GM23338 (cell line): ENCODE data around the gene BNIP3. TPM values are rescaled to one million over a fixed set of nuclear protein-coding genes. Genes with fewer than 3 reads are reported as not detected.
A peak's percentile ranks its signal among the peaks of the same experiment; 100 is the strongest.

Source experiments
- ATAC-seq: fragments of 200-7000 bp; cut with Tn5 transposase; 3 replicates; pipeline ENCODE4 v1.9.1; 2020
- DNase-seq: peaks from one replicate; pipeline ENCODE4 v3.0.0-alpha.2; 2015; ENCODE audit warnings: low spot score
- H2AFZ ChIP-seq: fragments of 200-600 bp; sonication (generic); 2 replicates; pipeline ENCODE4 v1.8.0; 2016; ENCODE audit warnings: antibody characterized with exemption, mild to moderate bottlenecking, moderate library complexity
- H3F3A ChIP-seq: fragments of 200-600 bp; sonication (generic); replicated peaks from 2 replicates; pipeline ENCODE4 v1.8.0; 2017; ENCODE audit warnings: antibody characterized with exemption, mixed run types, low read depth
- H3K27ac ChIP-seq: fragments of 200-600 bp; sonication (generic); 2 replicates; pipeline ENCODE4 v1.6.1; 2016; ENCODE audit warnings: low read depth
- H3K27me3 ChIP-seq: fragments of 200-600 bp; sonication (generic); 2 replicates; pipeline ENCODE4 v1.8.0; 2016; ENCODE audit warnings: mild to moderate bottlenecking, mixed run types, moderate library complexity; ENCODE audit not compliant: insufficient read depth
- H3K36me3 ChIP-seq: fragments of 200-600 bp; sonication (generic); 2 replicates; pipeline ENCODE4 v1.8.0; 2016; ENCODE audit warnings: mild to moderate bottlenecking; ENCODE audit not compliant: insufficient read depth
- H3K4me1 ChIP-seq: fragments of 200-600 bp; sonication (generic); 2 replicates; pipeline ENCODE4 v1.8.0; 2016; ENCODE audit warnings: mild to moderate bottlenecking, moderate library complexity; ENCODE audit not compliant: insufficient read depth
- H3K4me2 ChIP-seq: fragments of 200-600 bp; sonication (generic); 2 replicates; pipeline ENCODE4 v1.7.1; 2017; ENCODE audit warnings: mixed run types
- H3K4me3 ChIP-seq: fragments of 200-600 bp; sonication (generic); 2 replicates; pipeline ENCODE4 v1.6.1; 2016; ENCODE audit warnings: mixed run types
- H3K79me2 ChIP-seq: fragments of 200-600 bp; sonication (generic); replicated peaks from 2 replicates; pipeline ENCODE4 v1.8.0; 2017; ENCODE audit warnings: mild to moderate bottlenecking; ENCODE audit not compliant: insufficient read depth
- H3K9me2 ChIP-seq: fragments of 200-600 bp; sonication (generic); 2 replicates; pipeline ENCODE4 v1.8.0; 2017; ENCODE audit not compliant: insufficient read depth
- H4K20me1 ChIP-seq: fragments of 200-600 bp; sonication (generic); replicated peaks from 2 replicates; pipeline ENCODE4 v1.8.0; 2017; ENCODE audit warnings: mild to moderate bottlenecking; ENCODE audit not compliant: insufficient read depth
- H3K27ac Mint-ChIP-seq: 2 replicates; pipeline ENCODE4 v1.8.0; 2020; ENCODE audit warnings: inconsistent platforms, mild to moderate bottlenecking, moderate library complexity, mixed read lengths
- H3K27me3 Mint-ChIP-seq: 3 replicates; pipeline ENCODE4 v1.8.0; 2022; ENCODE audit warnings: low read depth, mild to moderate bottlenecking, moderate library complexity, mixed read lengths, inconsistent platforms; ENCODE audit not compliant: insufficient read depth, poor library complexity
- H3K36me3 Mint-ChIP-seq: 3 replicates; pipeline ENCODE4 v1.8.0; 2021; ENCODE audit warnings: low read depth, mild to moderate bottlenecking, inconsistent platforms, moderate library complexity, mixed read lengths
- H3K4me1 Mint-ChIP-seq: 3 replicates; pipeline ENCODE4 v1.8.0; 2020; ENCODE audit warnings: mild to moderate bottlenecking, inconsistent platforms, mixed read lengths
- H3K4me3 Mint-ChIP-seq: 3 replicates; pipeline ENCODE4 v1.8.0; 2021; ENCODE audit warnings: moderate library complexity, mild to moderate bottlenecking, inconsistent platforms, mixed read lengths
- H3K9me3 Mint-ChIP-seq: 3 replicates; pipeline ENCODE4 v1.8.0; 2020; ENCODE audit warnings: moderate library complexity, mild to moderate bottlenecking, inconsistent platforms, mixed read lengths
- CREB1 ChIP-seq: fragments of 250-450 bp; sonication (Bioruptor Pico); IDR thresholded peaks from 2 replicates; pipeline ENCODE4 v1.5.0; 2020; ENCODE audit warnings: low read depth, mild to moderate bottlenecking, moderate library complexity
- EZH2 ChIP-seq: fragments of 200-600 bp; sonication (generic); IDR thresholded peaks from one replicate; pipeline ENCODE4 v1.8.0; 2017; ENCODE audit warnings: antibody characterized with exemption, mild to moderate bottlenecking, low read depth; ENCODE audit not compliant: unreplicated experiment
- EZH2phosphoT487 ChIP-seq: fragments of 200-600 bp; sonication (generic); IDR thresholded peaks from one replicate; pipeline ENCODE4 v1.8.1; 2018; ENCODE audit warnings: antibody characterized with exemption; ENCODE audit not compliant: unreplicated experiment
- NANOG ChIP-seq: IDR thresholded peaks from 2 replicates; pipeline ENCODE4 v1.6.1; 2016; ENCODE audit warnings: antibody characterized with exemption, borderline replicate concordance
- POLR2AphosphoS5 ChIP-seq: IDR thresholded peaks from 2 replicates; pipeline ENCODE4 v1.6.1; 2016; ENCODE audit warnings: antibody characterized with exemption, low read depth
- STAT1 ChIP-seq: IDR thresholded peaks from one replicate; pipeline ENCODE4 v1.6.1; 2016; ENCODE audit warnings: antibody characterized with exemption; ENCODE audit not compliant: unreplicated experiment
- ZNF331 ChIP-seq: fragments of 250-450 bp; sonication (Bioruptor Pico); IDR thresholded peaks from 2 replicates; pipeline ENCODE4 v1.5.0; 2020; ENCODE audit warnings: low read depth, mild to moderate bottlenecking, moderate library complexity
- polyA plus RNA-seq: library from polyadenylated mRNA; unstranded; fragments of >200 nt; fragmentation: Nextera tagmentation; extraction: Ambion mirVana; gene quantifications from 2 replicates; pipeline ENCODE4 v1.2.1, GENCODE V29; 2016
- total RNA-seq: library from RNA; depleted of rRNA; stranded (reverse); fragments of >200 nt; shearing (Covaris generic); gene quantifications from 2 replicates; pipeline ENCODE4 v1.2.3, GENCODE V29; 2014
- TF ChIP-seq, protein P1 (sequence below): fragments of 250-450 bp; sonication (Bioruptor Pico); IDR thresholded peaks from 2 replicates; pipeline ENCODE4 v1.5.0; 2020; ENCODE audit warnings: mild to moderate bottlenecking, moderate library complexity
- TF ChIP-seq, protein P2 (sequence below): IDR thresholded peaks from 2 replicates; pipeline ENCODE4 v1.6.1; 2016; ENCODE audit warnings: antibody characterized with exemption
- TF ChIP-seq, protein P3 (sequence below): IDR thresholded peaks from one replicate; pipeline ENCODE4 v1.6.1; 2018; ENCODE audit warnings: antibody characterized with exemption; ENCODE audit not compliant: unreplicated experiment

BNIP3 gene
- total and polyA plus RNA-seq, 2 experiments from 2014 or later, result 46.3 to 75.0 TPM

DNA sequence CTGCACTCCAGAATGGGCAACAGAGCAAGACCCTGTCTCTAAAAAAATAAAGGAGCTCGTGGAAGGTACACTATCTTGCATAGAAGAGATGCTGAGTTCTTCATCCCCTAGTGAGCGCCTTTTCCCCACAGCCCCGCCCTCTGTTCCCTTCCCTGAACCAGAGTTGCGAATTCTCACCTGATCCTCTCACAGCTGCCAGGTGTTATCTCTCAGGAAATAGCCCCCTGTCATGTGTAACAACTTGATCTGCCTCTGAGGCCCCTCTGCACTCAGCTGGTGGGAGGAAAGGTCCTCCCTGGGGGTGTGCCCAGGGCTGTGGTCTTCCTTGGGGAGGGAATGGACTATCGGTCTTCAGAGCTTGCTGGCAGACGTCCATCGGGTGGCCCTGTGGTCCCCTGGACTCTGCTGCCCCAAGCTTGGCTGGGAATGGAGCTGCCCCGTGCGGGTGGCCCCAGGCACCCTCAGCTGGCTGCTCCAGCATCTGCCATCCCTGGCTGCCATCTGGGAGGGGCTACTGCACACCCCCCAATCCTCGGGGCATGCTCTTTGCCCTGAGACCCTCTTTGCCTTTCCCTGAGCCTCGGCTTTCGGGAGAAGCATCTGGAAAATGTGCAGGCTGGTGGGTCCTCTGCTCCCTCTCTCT lies 21.7 kb upstream of the BNIP3 start:
- Histone ChIP-seq H3F3A (no peaks in the 10 kb centered on the region; the same call in 1 of the 2 replicates), H4K20me1 (no peaks in the 10 kb centered on the region), H3K4me2 (no peak overlapping the region), H3K4me1 (peaks cover 40% of the 10 kb centered on the region), H3K27me3 (no peaks in the 10 kb centered on the region), H3K79me2 (no peaks in the 10 kb centered on the region), H3K27ac (no peak overlapping the region), H3K4me3 (no peak overlapping the region), H3K9me2 (no peaks in the 10 kb centered on the region), H2AFZ (no peak overlapping the region), H3K36me3 (no peaks in the 10 kb centered on the region)
- DNase-seq (no peak), ATAC-seq (no peak)
- no peak overlapping the region for H3K4me3 Mint-ChIP-seq
- H3K27me3 Mint-ChIP-seq, result peaks cover 14% of the 10 kb centered on the region
- peaks cover 62% of the 10 kb centered on the region for H3K4me1 Mint-ChIP-seq
- TF ChIP-seq NANOG (no peak), CREB1 (CRISPR knock-in tag) (no peak), STAT1 (no peak), EZH2 (no peak), ZNF331 (no peak)
- TF ChIP-seq, protein P1, sequence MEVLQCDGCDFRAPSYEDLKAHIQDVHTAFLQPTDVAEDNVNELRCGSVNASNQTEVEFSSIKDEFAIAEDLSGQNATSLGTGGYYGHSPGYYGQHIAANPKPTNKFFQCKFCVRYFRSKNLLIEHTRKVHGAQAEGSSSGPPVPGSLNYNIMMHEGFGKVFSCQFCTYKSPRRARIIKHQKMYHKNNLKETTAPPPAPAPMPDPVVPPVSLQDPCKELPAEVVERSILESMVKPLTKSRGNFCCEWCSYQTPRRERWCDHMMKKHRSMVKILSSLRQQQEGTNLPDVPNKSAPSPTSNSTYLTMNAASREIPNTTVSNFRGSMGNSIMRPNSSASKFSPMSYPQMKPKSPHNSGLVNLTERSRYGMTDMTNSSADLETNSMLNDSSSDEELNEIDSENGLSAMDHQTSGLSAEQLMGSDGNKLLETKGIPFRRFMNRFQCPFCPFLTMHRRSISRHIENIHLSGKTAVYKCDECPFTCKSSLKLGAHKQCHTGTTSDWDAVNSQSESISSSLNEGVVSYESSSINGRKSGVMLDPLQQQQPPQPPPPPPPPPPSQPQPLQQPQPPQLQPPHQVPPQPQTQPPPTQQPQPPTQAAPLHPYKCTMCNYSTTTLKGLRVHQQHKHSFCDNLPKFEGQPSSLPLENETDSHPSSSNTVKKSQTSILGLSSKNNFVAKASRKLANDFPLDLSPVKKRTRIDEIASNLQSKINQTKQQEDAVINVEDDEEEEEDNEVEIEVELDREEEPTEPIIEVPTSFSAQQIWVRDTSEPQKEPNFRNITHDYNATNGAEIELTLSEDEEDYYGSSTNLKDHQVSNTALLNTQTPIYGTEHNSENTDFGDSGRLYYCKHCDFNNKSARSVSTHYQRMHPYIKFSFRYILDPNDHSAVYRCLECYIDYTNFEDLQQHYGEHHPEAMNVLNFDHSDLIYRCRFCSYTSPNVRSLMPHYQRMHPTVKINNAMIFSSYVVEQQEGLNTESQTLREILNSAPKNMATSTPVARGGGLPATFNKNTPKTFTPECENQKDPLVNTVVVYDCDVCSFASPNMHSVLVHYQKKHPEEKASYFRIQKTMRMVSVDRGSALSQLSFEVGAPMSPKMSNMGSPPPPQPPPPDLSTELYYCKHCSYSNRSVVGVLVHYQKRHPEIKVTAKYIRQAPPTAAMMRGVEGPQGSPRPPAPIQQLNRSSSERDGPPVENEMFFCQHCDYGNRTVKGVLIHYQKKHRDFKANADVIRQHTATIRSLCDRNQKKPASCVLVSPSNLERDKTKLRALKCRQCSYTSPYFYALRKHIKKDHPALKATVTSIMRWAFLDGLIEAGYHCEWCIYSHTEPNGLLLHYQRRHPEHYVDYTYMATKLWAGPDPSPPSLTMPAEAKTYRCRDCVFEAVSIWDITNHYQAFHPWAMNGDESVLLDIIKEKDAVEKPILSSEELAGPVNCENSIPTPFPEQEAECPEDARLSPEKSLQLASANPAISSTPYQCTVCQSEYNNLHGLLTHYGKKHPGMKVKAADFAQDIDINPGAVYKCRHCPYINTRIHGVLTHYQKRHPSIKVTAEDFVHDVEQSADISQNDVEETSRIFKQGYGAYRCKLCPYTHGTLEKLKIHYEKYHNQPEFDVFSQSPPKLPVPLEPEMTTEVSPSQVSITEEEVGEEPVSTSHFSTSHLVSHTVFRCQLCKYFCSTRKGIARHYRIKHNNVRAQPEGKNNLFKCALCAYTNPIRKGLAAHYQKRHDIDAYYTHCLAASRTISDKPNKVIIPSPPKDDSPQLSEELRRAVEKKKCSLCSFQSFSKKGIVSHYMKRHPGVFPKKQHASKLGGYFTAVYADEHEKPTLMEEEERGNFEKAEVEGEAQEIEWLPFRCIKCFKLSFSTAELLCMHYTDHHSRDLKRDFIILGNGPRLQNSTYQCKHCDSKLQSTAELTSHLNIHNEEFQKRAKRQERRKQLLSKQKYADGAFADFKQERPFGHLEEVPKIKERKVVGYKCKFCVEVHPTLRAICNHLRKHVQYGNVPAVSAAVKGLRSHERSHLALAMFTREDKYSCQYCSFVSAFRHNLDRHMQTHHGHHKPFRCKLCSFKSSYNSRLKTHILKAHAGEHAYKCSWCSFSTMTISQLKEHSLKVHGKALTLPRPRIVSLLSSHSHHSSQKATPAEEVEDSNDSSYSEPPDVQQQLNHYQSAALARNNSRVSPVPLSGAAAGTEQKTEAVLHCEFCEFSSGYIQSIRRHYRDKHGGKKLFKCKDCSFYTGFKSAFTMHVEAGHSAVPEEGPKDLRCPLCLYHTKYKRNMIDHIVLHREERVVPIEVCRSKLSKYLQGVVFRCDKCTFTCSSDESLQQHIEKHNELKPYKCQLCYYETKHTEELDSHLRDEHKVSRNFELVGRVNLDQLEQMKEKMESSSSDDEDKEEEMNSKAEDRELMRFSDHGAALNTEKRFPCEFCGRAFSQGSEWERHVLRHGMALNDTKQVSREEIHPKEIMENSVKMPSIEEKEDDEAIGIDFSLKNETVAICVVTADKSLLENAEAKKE (CRISPR knock-in tag), result no peak
- H3K27ac Mint-ChIP-seq, result no peak overlapping the region
- peaks cover 11% of the 10 kb centered on the region for H3K36me3 Mint-ChIP-seq
- H3K9me3 Mint-ChIP-seq, result peaks cover 11% of the 10 kb centered on the region

DNA sequence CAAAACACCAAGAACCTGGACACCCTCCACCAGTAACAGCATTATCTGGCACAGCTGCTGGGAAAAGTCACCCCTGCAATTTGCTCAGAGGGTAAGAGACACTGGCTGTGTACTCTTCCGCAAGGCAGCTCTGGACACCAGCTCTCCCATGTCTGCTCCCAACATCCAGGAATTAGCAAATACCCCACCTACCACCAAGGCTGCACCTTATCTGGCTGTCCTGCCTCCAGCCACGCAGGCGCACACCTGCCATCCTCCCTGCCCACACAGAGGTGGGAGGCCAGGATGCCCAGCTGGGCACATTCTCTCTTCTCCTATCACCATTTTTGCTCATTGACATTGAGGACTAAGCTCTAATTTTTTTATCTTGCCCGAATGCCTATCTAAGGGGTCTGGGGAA lies 20.3 kb upstream of the BNIP3 start:
- no peaks in the 10 kb centered on the region for H4K20me1 ChIP-seq
- peaks cover 45% of the 10 kb centered on the region for H3K4me1 ChIP-seq
- H3K36me3 ChIP-seq, result no peaks in the 10 kb centered on the region
- no peaks in the 10 kb centered on the region for H3K27me3 ChIP-seq
- H3K27ac ChIP-seq, result no peak overlapping the region
- no peak overlapping the region for H3K4me3 ChIP-seq
- Mint-ChIP-seq H3K4me1 (peaks cover 67% of the 10 kb centered on the region), H3K36me3 (peaks cover 11% of the 10 kb centered on the region), H3K4me3 (no peak overlapping the region; the same call in 2 of the 3 replicates), H3K9me3 (peaks cover 11% of the 10 kb centered on the region), H3K27me3 (peaks cover 13% of the 10 kb centered on the region), H3K27ac (no peak overlapping the region)
- H3K79me2 ChIP-seq, result no peaks in the 10 kb centered on the region
- H2AFZ ChIP-seq, result no peak overlapping the region
- peak overlapping the region; percentile 32; the same call in 1 of the 2 replicates for H3K4me2 ChIP-seq
- no peaks in the 10 kb centered on the region for H3K9me2 ChIP-seq
- no peak for ATAC-seq
- no peak for DNase-seq
- H3F3A ChIP-seq, result no peaks in the 10 kb centered on the region; the same call in 1 of the 2 replicates
- TF ChIP-seq EZH2phosphoT487, result no peak
- TF ChIP-seq, protein P2, sequence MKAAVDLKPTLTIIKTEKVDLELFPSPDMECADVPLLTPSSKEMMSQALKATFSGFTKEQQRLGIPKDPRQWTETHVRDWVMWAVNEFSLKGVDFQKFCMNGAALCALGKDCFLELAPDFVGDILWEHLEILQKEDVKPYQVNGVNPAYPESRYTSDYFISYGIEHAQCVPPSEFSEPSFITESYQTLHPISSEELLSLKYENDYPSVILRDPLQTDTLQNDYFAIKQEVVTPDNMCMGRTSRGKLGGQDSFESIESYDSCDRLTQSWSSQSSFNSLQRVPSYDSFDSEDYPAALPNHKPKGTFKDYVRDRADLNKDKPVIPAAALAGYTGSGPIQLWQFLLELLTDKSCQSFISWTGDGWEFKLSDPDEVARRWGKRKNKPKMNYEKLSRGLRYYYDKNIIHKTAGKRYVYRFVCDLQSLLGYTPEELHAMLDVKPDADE, result no peak
- TF ChIP-seq, protein P3, sequence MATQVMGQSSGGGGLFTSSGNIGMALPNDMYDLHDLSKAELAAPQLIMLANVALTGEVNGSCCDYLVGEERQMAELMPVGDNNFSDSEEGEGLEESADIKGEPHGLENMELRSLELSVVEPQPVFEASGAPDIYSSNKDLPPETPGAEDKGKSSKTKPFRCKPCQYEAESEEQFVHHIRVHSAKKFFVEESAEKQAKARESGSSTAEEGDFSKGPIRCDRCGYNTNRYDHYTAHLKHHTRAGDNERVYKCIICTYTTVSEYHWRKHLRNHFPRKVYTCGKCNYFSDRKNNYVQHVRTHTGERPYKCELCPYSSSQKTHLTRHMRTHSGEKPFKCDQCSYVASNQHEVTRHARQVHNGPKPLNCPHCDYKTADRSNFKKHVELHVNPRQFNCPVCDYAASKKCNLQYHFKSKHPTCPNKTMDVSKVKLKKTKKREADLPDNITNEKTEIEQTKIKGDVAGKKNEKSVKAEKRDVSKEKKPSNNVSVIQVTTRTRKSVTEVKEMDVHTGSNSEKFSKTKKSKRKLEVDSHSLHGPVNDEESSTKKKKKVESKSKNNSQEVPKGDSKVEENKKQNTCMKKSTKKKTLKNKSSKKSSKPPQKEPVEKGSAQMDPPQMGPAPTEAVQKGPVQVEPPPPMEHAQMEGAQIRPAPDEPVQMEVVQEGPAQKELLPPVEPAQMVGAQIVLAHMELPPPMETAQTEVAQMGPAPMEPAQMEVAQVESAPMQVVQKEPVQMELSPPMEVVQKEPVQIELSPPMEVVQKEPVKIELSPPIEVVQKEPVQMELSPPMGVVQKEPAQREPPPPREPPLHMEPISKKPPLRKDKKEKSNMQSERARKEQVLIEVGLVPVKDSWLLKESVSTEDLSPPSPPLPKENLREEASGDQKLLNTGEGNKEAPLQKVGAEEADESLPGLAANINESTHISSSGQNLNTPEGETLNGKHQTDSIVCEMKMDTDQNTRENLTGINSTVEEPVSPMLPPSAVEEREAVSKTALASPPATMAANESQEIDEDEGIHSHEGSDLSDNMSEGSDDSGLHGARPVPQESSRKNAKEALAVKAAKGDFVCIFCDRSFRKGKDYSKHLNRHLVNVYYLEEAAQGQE, result no peak
- TF ChIP-seq POLR2AphosphoS5, result no peak
